Measurements from ENCODE around the gene WDR41.
"Not testable (repeated sequence)": the region's sequence is repeated elsewhere in the genome, so short reads cannot be mapped to it uniquely, and the experiment has no call there.

The WDR41 gene

GRCh38 chr5:77407152-77407551 lies 85.0 kb downstream of the WDR41 start:
- DNase-seq (ENCODE audit: low spot score): no peak

GRCh38 chr5:77402796-77403195 lies 89.3 kb downstream of the WDR41 start:
- DNase-seq (ENCODE audit: low spot score): no peak

GRCh38 chr5:77400645-77401044 lies 91.5 kb downstream of the WDR41 start:
- no peak for DNase-seq (ENCODE audit: low spot score)

GRCh38 chr5:77398896-77399295 lies 93.2 kb downstream of the WDR41 start:
- DNase-seq (ENCODE audit: low spot score): no peak

- no peak for DNase-seq (ENCODE audit: low spot score)
Measured at GRCh38 chr5:77398458-77398857, 93.7 kb downstream of the WDR41 start.

GRCh38 chr5:77397686-77398292 lies 94.3 kb downstream of the WDR41 start:
- DNase-seq (ENCODE audit: low spot score): no peak

GRCh38 chr5:77396017-77396416 lies 96.1 kb downstream of the WDR41 start:
- no peak for DNase-seq (ENCODE audit: low spot score)

GRCh38 chr5:77394064-77394715 lies 97.9 kb downstream of the WDR41 start:
- no peak for DNase-seq (ENCODE audit: low spot score)

- no peak for DNase-seq (ENCODE audit: low spot score)
Measured at GRCh38 chr5:77391240-77391765, 100.8 kb downstream of the WDR41 start.

- DNase-seq (ENCODE audit: low spot score): no peak
Measured at GRCh38 chr5:77390795-77391194, 101.3 kb downstream of the WDR41 start.

GRCh38 chr5:77390221-77390620 lies 101.9 kb downstream of the WDR41 start:
- DNase-seq (ENCODE audit: low spot score): no peak

GRCh38 chr5:77389746-77390145 lies 102.4 kb downstream of the WDR41 start:
- no peak for DNase-seq (ENCODE audit: low spot score)

- DNase-seq (ENCODE audit: low spot score): not testable (repeated sequence)
Measured at GRCh38 chr5:77386340-77386739, 105.8 kb downstream of the WDR41 start.

GRCh38 chr5:77383336-77383735 lies 108.8 kb downstream of the WDR41 start:
- DNase-seq (ENCODE audit: low spot score): not testable (repeated sequence)

Measured in CD4-positive, alpha-beta T cell treated with Interleukin-6 at 100 ng/mL for 8 hours (primary cell).